Ascending aorta (tissue), 2 donors: ENCODE measurements around the gene TTC39C. TPM values are rescaled to one million over a fixed set of nuclear protein-coding genes. Genes with fewer than 3 reads are reported as not detected.

Experiments used
- DNase-seq, 2 donors: peaks; one replicate each; pipeline ENCODE4 v3.0.0-alpha.2; 2019; ENCODE audit warnings: low spot score in 2 of 2
- H3K27ac ChIP-seq, 2 donors: fragments of 200-600 bp; sonication (generic); one replicate each; pipeline ENCODE4 v1.5.1; 2016 to 2017; ENCODE audit warnings: mild to moderate bottlenecking in 1 of 2
- H3K27me3 ChIP-seq: fragments of 200-600 bp; sonication (generic); one replicate; pipeline ENCODE4 v1.5.1; 2017
- H3K36me3 ChIP-seq, 2 donors: fragments of 200-600 bp; sonication (generic); one replicate each; pipeline ENCODE4 v1.5.1; 2016
- H3K4me1 ChIP-seq, 2 donors: fragments of 200-600 bp; sonication (generic); one replicate each; pipeline ENCODE4 v1.5.1; 2016 to 2017; ENCODE audit warnings: mild to moderate bottlenecking in 1 of 2
- H3K4me3 ChIP-seq, 2 donors: fragments of 200-600 bp; sonication (generic); one replicate each; pipeline ENCODE4 v1.5.1; 2016 to 2017; ENCODE audit warnings: mild to moderate bottlenecking in 1 of 2
- H3K9me3 ChIP-seq, 2 donors: fragments of 200-600 bp; sonication (generic); one replicate each; pipeline ENCODE4 v1.5.1; 2016
- intact Hi-C: fragments of 100-400 bp; cut with DNase I; formaldehyde crosslinking; loops from one replicate; pipeline ENCODE4 v1.15.1; 2023
- total RNA-seq: library from RNA; depleted of rRNA; stranded (reverse); fragments of >200 nt; gene quantifications from one replicate; pipeline ENCODE4 v1.1.0, GENCODE V29; 2016
- TF ChIP-seq, protein P1 (sequence below), 3 experiments: fragments of 200-600 bp in 2 of 3; fragments of 450-650 bp in 1 of 3; sonication (generic) in 2 of 3; IDR thresholded peaks; one replicate each; pipeline ENCODE4 v1.5.1; 2016 to 2019; ENCODE audit warnings: antibody characterized with exemption in 3 of 3, mild to moderate bottlenecking in 1 of 3, moderate library complexity in 1 of 3

Gene TTC39C
- total RNA-seq, 1 donor from 2014 or later: 18.2 TPM

DNA sequence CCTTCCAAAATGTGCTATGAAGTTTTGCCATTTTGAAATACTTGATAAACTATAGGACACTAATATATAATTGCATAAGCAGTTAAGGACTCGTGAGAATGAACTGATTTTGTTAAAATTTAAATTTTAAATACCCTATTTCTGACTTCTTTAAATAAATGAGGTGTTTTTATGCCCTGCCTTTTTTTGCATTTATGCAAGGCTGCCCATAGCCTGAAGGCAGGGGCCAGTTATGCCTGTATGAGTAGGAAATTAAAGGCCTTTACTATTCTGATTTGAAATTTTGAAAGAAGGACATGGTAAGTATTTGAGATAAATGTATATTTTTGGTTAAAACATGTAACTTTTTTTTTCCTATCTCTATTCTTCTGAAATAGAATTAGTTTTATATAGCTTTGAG is 33.7 kb downstream of the TTC39C start:
- intact Hi-C loops: no loop called here
- Histone ChIP-seq H3K4me3 (no peak overlapping the region), H3K27ac (no peak overlapping the region), H3K36me3 (no peaks in the 10 kb centered on the region), H3K27me3 (no peaks in the 10 kb centered on the region), H3K9me3 (no peaks in the 10 kb centered on the region), H3K4me1 (peaks cover 0 to 3% of the 10 kb centered on the region in 2 donors)
- TF ChIP-seq, protein P1, sequence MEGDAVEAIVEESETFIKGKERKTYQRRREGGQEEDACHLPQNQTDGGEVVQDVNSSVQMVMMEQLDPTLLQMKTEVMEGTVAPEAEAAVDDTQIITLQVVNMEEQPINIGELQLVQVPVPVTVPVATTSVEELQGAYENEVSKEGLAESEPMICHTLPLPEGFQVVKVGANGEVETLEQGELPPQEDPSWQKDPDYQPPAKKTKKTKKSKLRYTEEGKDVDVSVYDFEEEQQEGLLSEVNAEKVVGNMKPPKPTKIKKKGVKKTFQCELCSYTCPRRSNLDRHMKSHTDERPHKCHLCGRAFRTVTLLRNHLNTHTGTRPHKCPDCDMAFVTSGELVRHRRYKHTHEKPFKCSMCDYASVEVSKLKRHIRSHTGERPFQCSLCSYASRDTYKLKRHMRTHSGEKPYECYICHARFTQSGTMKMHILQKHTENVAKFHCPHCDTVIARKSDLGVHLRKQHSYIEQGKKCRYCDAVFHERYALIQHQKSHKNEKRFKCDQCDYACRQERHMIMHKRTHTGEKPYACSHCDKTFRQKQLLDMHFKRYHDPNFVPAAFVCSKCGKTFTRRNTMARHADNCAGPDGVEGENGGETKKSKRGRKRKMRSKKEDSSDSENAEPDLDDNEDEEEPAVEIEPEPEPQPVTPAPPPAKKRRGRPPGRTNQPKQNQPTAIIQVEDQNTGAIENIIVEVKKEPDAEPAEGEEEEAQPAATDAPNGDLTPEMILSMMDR (IDR thresholded peaks at IDR 0.05): no peak
- no peak for DNase-seq

DNA sequence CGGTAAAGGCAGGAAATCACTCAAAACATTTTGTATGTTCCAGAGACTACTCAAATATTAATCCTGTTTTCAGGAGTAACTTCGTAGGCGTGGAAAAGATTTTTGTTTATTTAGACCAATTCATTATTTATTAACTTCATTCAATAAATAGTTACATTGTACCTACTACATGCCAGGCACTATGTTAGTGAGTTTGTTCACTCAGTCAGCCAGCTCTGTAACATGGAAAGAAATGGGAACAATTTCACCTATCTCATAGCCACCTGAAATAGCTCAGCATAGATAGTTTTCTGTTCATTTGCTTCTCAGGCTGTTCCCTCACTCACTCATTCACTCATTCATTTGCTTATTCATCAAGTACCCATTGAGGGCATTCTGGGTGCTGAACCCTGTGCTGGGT is 34.6 kb downstream of the TTC39C start:
- Histone ChIP-seq H3K4me3 (no peak overlapping the region), H3K4me1 (peaks cover 0 to 3% of the 10 kb centered on the region in 2 donors), H3K9me3 (no peaks in the 10 kb centered on the region), H3K36me3 (no peaks in the 10 kb centered on the region), H3K27ac (no peak overlapping the region), H3K27me3 (no peaks in the 10 kb centered on the region)
- intact Hi-C loops: no loop called here
- TF ChIP-seq, protein P1 (IDR thresholded peaks at IDR 0.05): no peak
- DNase-seq: no peak

- no peak for DNase-seq
- Histone ChIP-seq H3K9me3 (no peaks in the 10 kb centered on the region), H3K27me3 (no peaks in the 10 kb centered on the region), H3K4me1 (peaks cover 0 to 3% of the 10 kb centered on the region in 2 donors), H3K4me3 (no peak overlapping the region), H3K36me3 (no peaks in the 10 kb centered on the region), H3K27ac (no peak overlapping the region)
- TF ChIP-seq, protein P1 (IDR thresholded peaks at IDR 0.05): no peak
- intact Hi-C loops: no loop called here
Observed at GRCh38 chr18:24051031-24051947, 36.7 kb downstream of the TTC39C start.

DNA sequence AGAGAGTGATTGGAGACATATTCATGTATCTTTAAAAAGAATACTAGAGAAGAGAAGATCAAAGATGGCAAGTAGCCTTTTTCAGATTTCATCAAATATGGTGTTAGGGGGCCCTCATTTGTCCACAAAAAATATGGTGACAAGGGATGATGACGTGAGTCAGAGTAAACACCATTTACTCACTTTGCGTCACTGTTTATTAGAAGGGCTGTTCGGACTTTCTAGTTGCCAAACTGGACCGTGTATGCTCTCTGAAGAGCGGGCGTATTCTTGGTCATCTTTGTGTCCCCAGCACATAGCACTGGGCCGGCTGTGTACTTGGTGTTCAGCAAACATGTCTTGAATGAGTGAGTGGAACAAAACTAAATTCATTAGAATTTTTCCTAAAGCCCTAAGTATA is 37.5 kb downstream of the TTC39C start:
- TF ChIP-seq, protein P1 (IDR thresholded peaks at IDR 0.05): no peak
- H3K27me3 ChIP-seq: no peaks in the 10 kb centered on the region
- no peaks in the 10 kb centered on the region for H3K36me3 ChIP-seq
- H3K27ac ChIP-seq: no peak overlapping the region
- intact Hi-C loops: no loop called here
- no peak overlapping the region for H3K4me3 ChIP-seq
- no peak for DNase-seq
- H3K9me3 ChIP-seq: no peaks in the 10 kb centered on the region
- peaks cover 0 to 3% of the 10 kb centered on the region in 2 donors for H3K4me1 ChIP-seq

- Histone ChIP-seq H3K27ac (no peak overlapping the region), H3K4me1 (peaks cover 0 to 3% of the 10 kb centered on the region in 2 donors)
Observed at GRCh38 chr18:24053211-24053610, 38.7 kb downstream of the TTC39C start.

More at GRCh38 chr18:24053211-24053610, 38.7 kb downstream of the TTC39C start:
- no peak for DNase-seq
- H3K9me3 ChIP-seq: no peaks in the 10 kb centered on the region
- intact Hi-C loops: no loop called here
- TF ChIP-seq, protein P1 (IDR thresholded peaks at IDR 0.05): no peak
- no peaks in the 10 kb centered on the region for H3K36me3 ChIP-seq
- H3K27me3 ChIP-seq: no peaks in the 10 kb centered on the region
- H3K4me3 ChIP-seq: no peak overlapping the region
